ENCODE results near the gene UCN2.
"Not testable (repeated sequence)": the region's sequence is repeated elsewhere in the genome, so short reads cannot be mapped to it uniquely, and the experiment has no call there.

UCN2 gene

DNA sequence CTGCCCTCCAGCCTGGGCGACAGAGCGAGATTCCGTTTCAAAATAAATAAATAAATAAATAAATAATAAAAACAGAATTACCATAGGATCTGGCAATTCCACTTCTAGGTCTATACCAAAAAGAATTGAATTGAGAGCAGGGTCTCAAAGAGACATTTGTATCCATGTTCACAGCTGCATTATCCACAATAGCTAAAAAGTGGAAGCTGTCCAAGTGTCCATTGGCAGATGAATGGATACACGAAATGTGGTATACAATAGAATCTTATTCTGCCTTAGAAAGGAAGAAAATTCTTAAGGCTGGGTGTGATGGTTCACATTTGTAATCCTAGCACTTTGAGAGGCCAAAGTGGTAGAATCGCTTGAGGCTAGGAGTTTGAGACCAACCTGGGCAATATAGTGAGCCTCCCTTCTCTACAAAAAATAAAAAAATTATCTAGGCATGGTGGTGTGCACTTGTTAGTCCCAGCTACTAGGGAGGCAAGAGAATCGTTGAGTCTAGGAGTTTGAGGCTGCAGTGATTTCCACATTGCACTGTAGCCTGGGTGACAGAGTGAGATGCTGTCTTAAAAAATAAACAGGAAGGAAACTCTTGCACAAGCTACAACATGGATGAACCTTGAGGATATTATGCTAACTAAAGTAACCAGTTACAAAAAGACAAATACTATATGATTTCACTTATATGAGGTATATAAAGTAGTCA is 31.2 kb downstream of the UCN2 start:
- DNase-seq: no peak

DNA sequence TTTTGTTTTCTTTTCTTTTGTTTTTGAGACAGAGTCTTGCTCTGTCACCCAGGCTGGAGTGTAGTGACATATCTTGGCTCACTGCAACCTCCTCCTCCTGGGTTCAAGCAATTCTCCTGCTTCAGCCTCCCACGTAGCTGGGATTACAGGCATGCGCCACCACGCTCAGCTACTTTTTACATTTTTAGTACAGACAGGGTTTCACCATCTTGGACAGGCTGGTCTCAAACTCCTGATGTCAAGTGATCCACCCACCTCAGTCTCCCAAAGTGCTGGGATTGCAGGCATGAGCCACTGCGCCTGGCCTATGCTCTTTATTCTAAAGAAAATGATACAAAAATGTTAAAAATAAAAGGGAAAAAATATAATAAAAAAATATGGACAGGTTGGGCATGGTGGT is 32.9 kb downstream of the UCN2 start:
- not testable (repeated sequence) for DNase-seq

GRCh38 chr3:48528754-48529153 is 34.8 kb downstream of the UCN2 start:
- DNase-seq: no peak

DNA sequence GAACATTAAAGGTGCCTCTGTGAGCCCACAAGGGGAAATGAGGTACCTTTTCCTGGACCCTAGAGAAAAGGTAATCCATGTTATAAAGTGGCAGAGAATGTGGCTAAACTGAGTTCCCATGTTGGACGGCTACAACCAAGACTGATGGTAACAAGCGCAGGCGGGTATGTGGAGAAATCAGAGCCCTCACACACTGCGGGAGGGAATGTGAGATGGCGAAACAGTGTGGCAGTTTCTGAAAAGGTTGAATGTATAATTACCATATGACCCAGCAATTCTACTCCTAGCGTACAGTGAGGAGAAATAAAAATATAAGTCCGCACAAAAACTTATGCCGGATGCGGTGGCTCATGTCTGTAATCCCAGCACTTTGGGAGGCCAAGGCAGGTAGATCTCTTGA is 35.5 kb downstream of the UCN2 start:
- DNase-seq: no peak

GRCh38 chr3:48524970-48525369 is 38.6 kb downstream of the UCN2 start:
- DNase-seq: no peak

GRCh38 chr3:48521635-48522034 is 41.9 kb downstream of the UCN2 start:
- no peak for DNase-seq

GRCh38 chr3:48519277-48519643 is 44.3 kb downstream of the UCN2 start:
- DNase-seq: no peak

DNA sequence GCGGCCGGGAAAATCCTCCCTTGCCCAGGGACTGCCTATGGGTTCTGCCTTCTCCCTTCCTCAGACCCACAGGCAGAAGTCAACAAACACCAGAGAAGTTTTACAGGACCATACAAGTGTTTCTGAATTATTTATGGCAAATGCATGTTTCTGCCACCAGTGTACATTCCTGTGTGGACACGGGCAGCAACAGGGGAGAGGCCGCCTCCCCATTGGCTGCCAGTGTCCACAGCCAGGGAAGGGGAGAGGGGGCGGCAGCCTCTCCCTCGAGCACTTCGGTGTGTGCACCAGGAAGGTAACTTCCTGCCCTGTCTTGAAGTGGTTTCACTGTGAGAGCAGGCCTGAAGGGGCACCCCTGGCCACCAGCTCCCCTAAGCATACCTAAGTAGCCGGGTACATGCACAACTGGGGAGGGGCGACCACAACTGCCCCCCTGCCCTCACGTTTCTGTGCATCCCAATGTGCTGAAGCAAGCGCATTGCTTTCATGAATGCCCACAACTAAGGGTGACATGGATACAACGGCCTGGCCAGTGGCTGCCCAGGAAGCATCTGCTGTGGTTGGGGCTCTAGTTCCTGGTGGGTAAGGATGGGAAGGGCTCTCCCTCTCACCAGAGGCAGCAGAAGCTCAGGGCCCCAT is 44.8 kb downstream of the UCN2 start:
- DNase-seq: no peak

DNA sequence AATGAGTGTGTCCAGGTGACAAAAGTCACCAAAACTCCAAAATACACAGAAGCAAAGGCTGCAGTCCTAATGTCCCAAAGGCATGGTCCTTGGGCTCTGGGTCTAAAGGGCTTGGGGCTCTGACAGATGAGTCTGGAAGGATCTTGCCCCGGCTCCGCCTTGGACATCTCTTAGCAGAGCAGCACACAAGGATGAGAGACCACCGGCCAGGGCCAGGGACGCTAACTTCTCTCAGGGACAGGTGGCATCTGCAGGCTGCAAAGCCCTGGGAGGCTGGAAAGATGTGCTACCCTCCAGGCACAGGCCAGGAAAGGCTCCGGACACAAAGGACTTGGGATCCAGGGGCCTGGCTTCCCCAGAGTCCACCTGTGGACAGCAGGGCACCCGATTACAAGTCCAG is 45.5 kb downstream of the UCN2 start:
- DNase-seq: no peak

GRCh38 chr3:48516571-48516970 is 47.0 kb downstream of the UCN2 start:
- DNase-seq: no peak

DNA sequence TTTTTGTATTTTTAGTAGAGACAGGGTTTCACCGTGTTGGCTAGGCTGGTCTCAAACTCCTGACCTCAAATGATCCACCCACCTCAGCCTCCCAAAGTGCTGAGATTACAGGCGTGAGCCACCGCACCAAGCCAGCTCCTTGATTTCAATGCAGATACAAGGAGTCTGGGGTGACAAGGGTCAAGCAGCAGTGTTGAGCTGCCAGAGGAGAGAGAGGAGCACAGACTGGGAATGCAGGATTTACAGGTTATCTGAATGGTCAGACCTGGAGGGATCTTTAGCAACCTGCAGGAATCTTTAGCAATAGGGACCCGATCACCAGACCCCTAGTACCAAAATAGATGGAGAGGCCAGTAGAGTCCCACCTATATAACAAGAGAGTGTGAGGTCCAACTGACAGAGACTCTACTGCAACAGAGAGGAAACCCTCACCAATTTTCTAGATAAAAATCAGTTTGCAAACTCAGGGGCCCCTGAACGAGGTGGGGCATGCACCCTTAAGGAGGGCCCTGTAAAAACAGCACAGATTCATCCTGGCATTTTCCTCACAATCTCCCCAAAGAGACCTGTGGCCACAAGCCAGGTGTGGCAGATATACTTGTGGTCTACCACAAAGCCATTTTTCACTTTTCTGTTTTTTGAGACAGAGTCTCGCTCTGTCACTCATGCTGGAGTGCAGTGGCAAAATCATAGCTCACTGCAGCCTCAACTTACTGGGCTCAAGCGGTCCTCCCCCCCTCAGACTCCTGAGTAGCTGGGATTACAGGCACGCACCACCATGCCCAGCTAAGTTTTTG is 49.0 kb downstream of the UCN2 start:
- no peak for DNase-seq
